GM18511 (cell line): ENCODE data around the gene UGT1A4.
"Not testable (repeated sequence)": the region's sequence is repeated elsewhere in the genome, so short reads cannot be mapped to it uniquely, and the experiment has no call there.

Experiments
- ATAC-seq: cut with Tn5 transposase; IDR thresholded peaks from one replicate; pipeline ENCODE4 v1.9.1; 2021; ENCODE audit warnings: mild to moderate bottlenecking, moderate library complexity; ENCODE audit not compliant: unreplicated experiment

The UGT1A4 gene

GRCh38 chr2:233746475-233747282, 28.1 kb downstream of the UGT1A4 start:
- ATAC-seq = no peak

GRCh38 chr2:233747283-233747544, 28.7 kb downstream of the UGT1A4 start:
- no peak for ATAC-seq

- not testable (repeated sequence) for ATAC-seq
Observed at GRCh38 chr2:233750689-233751088, 32.2 kb downstream of the UGT1A4 start.

GRCh38 chr2:233751212-233752009, 32.9 kb downstream of the UGT1A4 start:
- ATAC-seq = not testable (repeated sequence)

DNA sequence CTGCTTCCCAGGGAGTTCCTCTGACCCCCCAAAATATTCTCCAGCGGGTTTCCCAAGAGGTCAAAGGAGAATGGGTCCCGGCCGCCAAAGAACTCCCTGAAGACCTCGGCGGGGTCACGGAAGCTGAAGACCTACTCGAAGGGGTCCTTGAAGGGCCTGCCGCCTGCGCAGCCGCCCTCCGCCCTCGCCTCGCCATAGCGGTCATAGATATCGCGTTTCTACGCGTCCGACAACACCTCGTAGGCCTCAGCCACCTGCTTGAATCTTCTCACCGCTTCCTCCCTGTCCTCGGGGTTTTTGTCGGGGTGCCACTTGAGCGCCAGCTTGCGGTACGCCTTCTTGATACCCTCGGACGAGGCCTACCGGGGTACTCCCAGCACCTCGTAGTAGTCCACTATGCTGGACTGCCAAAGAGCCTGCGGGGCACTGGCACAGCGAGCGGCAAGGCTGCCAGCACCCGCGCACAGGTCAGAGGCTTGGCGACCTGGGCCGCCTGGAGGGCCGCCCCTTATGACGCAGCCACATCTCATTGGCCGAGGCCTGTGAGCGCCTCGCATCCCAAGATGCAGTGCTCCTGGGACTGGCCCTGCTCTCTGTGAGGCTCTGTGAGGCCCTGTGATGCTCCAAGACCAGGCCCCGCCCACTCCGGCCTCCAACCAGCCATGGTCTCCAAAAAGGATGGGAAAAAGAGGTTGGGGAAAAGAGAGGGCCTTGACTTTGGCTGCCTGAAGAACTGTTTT, 36.5 kb downstream of the UGT1A4 start:
- no peak for ATAC-seq

- no peak for ATAC-seq
Observed at GRCh38 chr2:233756429-233757081, 38.0 kb downstream of the UGT1A4 start.

DNA sequence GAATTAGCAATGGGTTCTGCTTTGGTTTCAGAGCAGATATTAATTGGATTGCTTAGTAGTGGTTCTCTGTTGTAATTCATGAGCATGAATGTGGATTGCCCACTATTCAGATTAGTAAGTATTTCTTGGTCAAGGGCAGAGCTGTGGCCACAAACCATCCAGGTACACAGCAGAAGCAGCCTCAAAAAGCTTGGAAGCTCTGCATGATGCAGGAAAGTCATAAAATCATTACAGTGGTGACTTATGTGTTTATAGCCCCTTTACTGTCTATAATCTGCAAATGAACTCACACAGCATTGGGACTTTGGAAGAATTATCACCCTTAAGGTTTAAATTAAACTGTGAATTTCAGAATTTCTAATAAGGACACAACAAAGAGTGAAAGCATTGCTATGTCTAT, 39.6 kb downstream of the UGT1A4 start:
- ATAC-seq = no peak

DNA sequence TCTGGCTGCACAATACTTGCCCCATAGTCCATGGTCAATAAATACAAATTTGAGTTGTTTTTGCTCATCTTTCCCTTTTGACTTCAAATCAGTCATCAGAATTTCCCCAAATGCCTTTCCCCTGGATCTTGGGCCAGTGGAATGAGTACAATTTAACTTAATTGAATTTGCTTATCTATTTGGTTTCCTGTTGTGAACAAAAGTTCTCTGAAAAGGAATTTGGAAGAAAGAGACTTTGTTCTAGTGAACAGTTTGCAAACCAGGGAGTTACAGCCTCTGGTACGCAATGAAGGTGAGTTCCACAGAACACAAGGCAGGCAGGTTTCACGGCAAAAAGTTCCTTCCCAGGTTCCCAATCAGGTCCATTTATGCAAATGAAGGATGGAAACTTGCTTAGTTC, 40.3 kb downstream of the UGT1A4 start:
- no peak for ATAC-seq

DNA sequence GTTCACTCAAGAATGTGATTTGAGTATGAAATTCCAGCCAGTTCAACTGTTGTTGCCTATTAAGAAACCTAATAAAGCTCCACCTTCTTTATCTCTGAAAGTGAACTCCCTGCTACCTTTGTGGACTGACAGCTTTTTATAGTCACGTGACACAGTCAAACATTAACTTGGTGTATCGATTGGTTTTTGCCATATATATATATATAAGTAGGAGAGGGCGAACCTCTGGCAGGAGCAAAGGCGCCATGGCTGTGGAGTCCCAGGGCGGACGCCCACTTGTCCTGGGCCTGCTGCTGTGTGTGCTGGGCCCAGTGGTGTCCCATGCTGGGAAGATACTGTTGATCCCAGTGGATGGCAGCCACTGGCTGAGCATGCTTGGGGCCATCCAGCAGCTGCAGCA, 41.5 kb downstream of the UGT1A4 start, which contains the start of gene UGT1A1:
UGT1A1 (plus strand) TSS at position 228 of the 400 bp plus-strand sequence; CDS start at position 246, 18 bp downstream.
- no peak for ATAC-seq

DNA sequence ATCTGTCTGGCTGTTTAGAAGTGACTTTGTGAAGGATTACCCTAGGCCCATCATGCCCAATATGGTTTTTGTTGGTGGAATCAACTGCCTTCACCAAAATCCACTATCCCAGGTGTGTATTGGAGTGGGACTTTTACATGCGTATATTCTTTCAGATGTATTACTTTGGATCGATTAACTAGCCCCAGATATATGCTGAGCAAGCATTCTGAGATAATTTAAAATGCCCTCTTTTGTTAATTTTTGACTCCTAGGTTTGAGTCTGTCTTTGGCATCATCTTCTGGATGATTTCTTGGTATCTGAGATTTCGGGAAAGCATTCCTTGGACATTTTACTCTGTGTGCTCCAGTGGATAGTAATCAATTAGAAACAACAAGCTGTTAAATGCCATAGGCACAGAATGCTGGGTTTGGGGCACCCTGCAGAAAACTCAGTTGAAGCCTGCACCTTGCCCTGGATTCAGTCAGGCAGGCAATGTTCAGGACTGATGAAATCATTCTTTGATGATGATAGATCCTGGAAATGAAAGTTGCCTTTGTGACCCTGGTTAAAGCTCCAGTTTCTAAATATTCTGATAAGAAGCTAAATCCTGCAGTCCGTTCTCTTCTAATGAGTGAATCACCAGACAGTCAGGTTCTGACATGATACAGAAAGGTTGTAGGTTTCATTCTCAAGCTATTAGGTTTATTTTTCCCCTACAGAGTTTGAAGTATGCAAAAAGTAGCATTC, 42.7 kb downstream of the UGT1A4 start:
- no peak for ATAC-seq

DNA sequence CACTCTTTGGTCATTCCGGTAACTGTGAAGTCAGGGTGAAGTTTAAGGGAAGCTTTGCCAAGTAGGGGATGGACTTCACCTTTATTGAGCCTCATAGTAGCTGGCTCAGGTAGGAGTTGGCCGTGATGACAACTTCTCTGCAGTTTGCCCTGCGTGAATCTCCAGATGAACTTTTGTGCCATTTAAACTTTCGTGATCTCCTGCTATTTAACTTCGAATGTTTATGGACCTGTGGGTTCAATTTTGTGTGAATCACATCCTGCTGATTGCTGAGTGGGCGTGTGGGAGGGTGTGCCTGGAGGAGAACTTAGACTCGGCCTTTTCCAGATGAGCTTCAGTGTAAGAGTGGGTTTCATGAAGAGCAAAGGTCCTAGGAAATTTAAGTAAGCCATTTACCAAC, 45.7 kb downstream of the UGT1A4 start:
- no peak for ATAC-seq

- ATAC-seq = no peak
Observed at GRCh38 chr2:233764761-233765160, 46.2 kb downstream of the UGT1A4 start.

GRCh38 chr2:233766416-233766815, 47.9 kb downstream of the UGT1A4 start:
- ATAC-seq = no peak

DNA sequence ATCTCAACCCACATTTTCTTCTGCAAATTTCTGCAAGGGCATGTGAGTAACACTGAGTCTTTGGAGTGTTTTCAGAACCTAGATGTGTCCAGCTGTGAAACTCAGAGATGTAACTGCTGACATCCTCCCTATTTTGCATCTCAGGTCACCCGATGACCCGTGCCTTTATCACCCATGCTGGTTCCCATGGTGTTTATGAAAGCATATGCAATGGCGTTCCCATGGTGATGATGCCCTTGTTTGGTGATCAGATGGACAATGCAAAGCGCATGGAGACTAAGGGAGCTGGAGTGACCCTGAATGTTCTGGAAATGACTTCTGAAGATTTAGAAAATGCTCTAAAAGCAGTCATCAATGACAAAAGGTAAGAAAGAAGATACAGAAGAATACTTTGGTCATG, 49.5 kb downstream of the UGT1A4 start:
- no peak for ATAC-seq

DNA sequence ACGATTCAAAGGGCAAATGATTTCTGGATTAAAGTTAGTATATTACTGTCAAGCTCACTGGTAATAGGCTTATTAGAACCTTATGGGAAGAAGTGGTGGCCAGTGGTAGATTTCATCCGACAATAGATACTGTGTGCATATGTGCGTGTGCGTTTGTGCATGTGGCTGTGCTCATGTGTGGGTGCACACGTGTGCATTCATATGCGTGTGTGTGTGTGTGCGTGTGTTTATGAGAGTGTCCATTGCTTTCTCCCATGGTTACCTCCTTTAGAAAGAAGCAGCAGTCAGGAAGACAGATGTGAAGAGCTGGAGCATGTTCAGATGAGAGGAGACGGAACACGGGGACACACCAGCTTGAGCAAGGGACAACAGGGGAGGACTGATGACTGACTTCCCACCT, 50.7 kb downstream of the UGT1A4 start:
- ATAC-seq = no peak

DNA sequence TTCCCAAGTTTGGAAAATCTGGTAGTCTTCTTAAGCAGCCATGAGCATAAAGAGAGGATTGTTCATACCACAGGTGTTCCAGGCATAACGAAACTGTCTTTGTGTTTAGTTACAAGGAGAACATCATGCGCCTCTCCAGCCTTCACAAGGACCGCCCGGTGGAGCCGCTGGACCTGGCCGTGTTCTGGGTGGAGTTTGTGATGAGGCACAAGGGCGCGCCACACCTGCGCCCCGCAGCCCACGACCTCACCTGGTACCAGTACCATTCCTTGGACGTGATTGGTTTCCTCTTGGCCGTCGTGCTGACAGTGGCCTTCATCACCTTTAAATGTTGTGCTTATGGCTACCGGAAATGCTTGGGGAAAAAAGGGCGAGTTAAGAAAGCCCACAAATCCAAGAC, 53.6 kb downstream of the UGT1A4 start:
- ATAC-seq = no peak

- ATAC-seq = no peak
Observed at GRCh38 chr2:233772583-233772982, 54.0 kb downstream of the UGT1A4 start.

DNA sequence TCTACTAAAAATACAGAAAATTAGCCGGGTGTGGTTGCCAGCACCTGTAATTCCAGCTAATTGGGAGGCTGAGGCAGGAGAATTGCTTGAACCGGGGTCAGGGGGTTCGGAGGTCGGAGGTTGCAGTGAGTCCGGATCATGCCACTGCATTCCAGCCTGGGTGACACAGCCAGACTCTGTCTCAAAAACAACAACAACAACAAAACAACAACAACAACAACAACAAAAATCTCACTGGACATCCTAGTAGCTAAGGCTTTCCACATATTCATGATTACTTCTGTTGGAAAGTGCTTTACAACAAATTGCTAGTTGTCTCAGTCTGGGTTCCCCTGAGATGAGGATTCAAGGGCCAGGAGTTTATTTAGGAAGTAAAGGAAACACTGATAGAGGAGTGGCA, 55.3 kb downstream of the UGT1A4 start:
- no peak for ATAC-seq

DNA sequence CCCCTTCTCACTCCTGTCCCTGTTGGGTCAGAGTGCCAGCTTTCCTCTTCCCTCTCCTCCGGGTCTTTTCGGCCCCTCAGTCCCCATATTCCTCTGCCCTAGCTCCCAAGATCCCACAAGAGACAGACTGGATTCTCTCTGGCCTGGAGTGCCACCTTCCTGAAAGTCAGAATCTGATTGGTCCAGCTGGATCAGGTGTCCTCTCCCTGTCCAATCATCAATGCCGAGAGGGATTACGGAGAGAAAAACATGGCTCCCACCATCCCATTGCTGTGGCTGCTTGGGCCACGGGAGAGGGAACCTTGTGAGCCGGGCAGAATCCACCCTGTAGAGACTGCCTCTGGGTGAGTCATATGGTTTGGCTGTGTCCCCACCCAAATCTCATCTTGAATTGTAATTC, 56.9 kb downstream of the UGT1A4 start:
- no peak for ATAC-seq

- no peak for ATAC-seq
Observed at GRCh38 chr2:233778030-233778429, 59.5 kb downstream of the UGT1A4 start, which contains the start of gene MROH2A. MROH2A (plus strand) TSS chr2:233778330; CDS start chr2:233779359, 1,029 bp downstream.
